GM12801 (cell line): Measurements from ENCODE around the gene ADM.

Experiments
- TF ChIP-seq, protein P1 (sequence below): IDR thresholded peaks from one replicate; pipeline ENCODE4 v1.5.1; 2011; ENCODE audit warnings: control low read depth; ENCODE audit not compliant: insufficient read length; ENCODE audit errors: extremely low read depth

The ADM gene

DNA sequence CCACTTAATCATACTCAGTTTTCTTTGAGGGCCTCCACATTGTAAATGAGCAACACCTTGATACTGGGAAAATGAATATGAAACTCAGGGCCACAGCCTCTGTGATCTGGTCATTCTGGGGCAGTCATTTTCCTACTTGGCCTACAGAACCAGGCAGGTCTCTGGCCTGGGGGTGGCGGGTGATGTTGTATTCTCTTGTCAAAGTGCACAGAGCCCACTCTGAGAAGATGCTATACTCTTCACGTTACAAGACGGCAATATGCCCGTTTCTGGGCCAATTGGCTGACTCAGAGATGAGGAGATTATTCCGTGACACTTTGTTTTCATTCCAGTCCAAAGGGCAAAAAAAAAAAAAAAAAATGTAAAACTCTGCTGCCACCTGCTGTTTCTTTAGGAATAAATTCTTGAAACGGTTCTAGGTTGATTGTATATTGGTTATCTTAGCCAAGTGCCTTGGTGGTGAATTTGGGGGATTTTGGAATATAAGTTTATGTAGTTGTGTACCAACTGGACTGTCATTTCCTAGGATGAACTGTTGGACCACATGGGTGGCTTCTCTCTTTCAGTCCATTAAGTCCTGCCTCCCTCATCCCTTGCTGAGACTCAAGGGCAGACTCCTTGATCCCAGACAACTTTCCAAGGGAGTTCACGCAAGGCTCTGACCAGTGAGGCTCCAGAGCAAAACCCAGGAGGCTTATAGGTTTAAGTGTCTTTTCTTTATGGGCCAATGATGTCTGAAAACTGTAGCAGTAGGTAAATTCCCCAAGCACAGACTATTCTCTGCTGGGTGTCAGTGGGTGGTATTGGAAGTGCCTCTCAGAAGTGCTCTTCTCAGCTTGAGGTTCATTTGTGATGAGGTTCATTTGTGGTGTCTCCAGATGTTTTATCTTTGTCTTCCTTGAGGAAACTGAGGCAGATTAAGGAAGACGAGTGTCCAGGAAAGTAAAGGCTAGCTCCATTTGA is 18.2 kb downstream of the ADM start:
- TF ChIP-seq, protein P1, sequence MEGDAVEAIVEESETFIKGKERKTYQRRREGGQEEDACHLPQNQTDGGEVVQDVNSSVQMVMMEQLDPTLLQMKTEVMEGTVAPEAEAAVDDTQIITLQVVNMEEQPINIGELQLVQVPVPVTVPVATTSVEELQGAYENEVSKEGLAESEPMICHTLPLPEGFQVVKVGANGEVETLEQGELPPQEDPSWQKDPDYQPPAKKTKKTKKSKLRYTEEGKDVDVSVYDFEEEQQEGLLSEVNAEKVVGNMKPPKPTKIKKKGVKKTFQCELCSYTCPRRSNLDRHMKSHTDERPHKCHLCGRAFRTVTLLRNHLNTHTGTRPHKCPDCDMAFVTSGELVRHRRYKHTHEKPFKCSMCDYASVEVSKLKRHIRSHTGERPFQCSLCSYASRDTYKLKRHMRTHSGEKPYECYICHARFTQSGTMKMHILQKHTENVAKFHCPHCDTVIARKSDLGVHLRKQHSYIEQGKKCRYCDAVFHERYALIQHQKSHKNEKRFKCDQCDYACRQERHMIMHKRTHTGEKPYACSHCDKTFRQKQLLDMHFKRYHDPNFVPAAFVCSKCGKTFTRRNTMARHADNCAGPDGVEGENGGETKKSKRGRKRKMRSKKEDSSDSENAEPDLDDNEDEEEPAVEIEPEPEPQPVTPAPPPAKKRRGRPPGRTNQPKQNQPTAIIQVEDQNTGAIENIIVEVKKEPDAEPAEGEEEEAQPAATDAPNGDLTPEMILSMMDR = no peak

DNA sequence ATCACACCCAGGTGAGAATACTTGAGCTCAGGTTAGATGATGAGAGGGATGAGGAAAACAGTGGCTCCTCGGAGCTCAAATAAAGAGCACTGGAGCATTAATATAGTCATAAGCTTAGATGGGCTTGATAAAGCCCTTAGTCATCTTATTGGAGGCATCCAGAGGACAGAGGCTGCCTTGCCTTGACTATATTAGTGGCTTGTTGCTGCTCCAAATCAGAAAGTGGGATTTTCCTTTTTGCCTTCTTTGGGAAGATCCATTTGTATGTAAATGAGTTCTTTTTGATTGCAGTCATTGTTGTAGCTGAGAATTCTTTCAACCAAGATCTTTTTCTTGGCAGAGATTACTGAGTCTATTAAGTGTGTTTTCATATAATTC is 18.9 kb downstream of the ADM start:
- TF ChIP-seq, protein P1 = no peak

DNA sequence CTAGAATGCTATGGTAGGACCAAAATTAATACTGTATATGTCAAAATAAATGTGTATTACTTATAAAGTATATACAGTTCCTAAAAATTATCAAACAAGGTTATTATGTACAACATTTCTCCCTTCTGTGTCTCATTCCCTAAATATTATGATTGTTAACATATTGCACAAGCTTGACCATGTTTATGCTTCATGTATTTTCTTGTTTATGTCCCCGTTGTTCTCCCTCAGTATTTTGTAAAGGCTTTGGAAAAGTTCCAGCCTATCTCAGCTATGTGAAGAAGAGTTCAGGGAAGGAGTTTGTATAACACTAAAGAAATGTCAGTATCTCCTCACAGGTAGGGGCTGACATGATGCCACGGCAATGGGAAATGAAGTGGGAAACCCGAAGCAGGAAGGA is 19.6 kb downstream of the ADM start:
- TF ChIP-seq, protein P1 = no peak

DNA sequence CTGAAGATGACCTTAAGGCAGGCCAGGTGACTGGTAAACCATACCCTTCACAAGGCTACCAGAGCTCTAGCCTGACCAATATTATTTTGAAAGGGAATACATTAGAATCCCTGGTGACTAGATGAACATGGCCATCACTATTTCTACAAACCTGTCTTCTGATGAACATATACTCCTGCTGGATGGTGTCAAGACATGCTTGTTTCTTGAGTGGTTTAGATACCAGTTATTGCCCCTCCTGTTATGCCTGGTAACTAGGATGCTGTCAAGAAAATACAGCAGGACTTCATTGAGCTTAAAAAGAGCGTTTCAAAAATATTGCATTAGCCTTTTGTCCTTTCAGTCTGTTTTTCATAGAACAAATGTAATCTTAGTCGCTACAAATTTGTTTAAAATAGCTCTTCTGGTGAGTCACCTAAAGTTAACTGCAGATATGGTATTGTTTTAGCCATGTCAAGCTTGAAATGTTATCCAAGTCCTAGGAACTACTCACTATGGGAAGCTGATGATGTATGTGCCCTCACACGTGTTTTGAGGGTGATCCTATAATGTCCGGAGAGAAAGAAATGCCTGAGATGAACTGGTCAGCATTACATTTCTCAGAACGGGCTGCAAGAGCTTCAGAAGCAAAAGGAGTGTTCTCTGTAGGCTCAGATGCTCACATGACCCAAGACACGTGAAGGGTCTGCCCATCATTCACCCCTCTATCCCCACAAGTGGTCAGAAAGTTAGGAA is 20.6 kb downstream of the ADM start:
- TF ChIP-seq, protein P1 = no peak

DNA sequence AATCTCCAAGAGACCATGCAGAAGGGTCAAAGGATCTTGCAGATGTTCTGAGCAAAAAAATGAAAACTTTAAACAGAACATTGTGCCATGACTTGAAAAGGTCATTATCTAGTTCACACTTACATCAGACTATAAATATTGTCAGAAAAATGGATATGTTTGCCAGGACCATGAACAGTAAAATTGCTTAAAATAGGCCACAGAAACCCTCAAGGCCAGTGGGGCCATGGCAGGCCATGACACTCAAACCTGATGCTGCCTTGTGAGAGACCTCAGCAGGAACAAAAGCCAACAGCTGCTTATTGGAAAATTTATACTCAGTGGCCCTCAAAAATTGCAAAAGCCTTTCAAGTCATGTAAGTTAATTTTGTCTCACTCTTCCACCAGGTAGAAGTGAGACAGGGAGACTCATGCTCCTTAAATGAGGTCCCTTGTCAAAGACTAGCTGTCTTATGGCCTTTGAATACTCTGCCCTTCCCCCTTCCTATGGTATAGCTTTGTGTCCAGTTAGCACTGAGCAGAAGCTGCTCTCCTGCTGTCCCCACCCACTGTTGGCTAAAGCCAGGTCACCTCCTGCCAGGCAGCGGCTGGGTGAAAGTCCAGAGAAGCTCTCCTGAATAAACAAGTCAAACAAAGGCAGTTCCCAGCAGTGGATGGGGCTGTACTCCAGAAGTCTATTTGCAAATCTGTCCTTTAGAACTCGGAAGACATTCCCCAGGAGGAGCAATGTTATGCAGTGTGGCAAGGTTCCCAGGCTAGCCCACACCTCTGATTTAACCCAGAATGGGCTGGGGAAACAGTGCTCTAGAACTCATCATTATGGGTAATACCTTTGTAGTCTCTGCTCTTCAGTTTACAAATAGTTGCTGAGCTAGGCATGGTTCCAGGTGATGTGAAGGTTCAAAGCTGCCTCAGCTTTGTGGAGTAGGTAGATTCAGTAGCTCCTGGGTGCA is 21.4 kb downstream of the ADM start:
- TF ChIP-seq, protein P1 = no peak

DNA sequence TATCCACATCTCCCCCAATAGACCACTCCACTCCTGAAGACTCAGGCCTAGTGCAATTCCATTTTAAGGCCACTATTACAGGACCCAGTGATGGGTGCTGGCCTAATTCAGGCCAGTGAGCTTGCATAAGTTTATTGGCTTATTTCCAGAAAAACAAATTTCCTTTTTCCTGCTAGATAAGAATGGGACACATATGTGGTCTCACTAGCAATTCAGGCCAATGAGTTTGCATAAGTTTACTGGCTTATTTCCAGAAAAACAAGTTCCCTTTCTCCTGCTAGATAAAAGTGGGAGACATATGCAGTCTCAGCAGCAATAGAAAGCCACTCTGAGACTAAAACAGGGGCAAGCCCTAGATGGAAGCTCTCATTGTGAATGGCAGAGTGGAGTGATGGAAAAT is 22.4 kb downstream of the ADM start:
- TF ChIP-seq, protein P1 = no peak
